SU-DHL-6 (cell line): Measurements from ENCODE around the gene DRC7.
A peak's percentile ranks its signal among the peaks of the same experiment; 100 is the strongest.

Experiments
- H2AFZ ChIP-seq: fragments of 200-600 bp; sonication (generic); 2 replicates; pipeline ENCODE4 v1.6.1; 2014; ENCODE audit warnings: low read depth, mild to moderate bottlenecking, moderate library complexity, mixed read lengths, antibody characterized with exemption, low read length; ENCODE audit not compliant: severe bottlenecking
- H3F3A ChIP-seq: fragments of 200-600 bp; shearing (Covaris generic); 2 replicates; pipeline ENCODE4 v1.6.0; 2016; ENCODE audit warnings: antibody characterized with exemption, mild to moderate bottlenecking; ENCODE audit not compliant: insufficient read depth
- H3K27ac ChIP-seq: fragments of 200-600 bp; sonication (generic); 2 replicates; pipeline ENCODE4 v1.5.1; 2016; ENCODE audit warnings: low read depth, mild to moderate bottlenecking, low read length, moderate library complexity, mixed read lengths
- H3K27me3 ChIP-seq: fragments of 200-600 bp; sonication (generic), shearing (Covaris generic); 2 replicates; pipeline ENCODE4 v1.6.0; 2014; ENCODE audit warnings: mild to moderate bottlenecking, low read length
- H3K36me3 ChIP-seq: fragments of 200-600 bp; sonication (generic); 2 replicates; pipeline ENCODE4 v1.6.1; 2014; ENCODE audit warnings: mild to moderate bottlenecking, low read length, mixed read lengths
- H3K4me2 ChIP-seq: fragments of 300-600, 200-600 bp; shearing (Covaris generic), sonication (generic); 2 replicates; pipeline ENCODE4 v1.6.0; 2014; ENCODE audit warnings: low read length, low read depth, mild to moderate bottlenecking; ENCODE audit not compliant: poor library complexity, severe bottlenecking
- H3K4me3 ChIP-seq: fragments of 200-600 bp; sonication (generic); 2 replicates; pipeline ENCODE4 v1.5.1; 2014; ENCODE audit warnings: antibody characterized with exemption, low read length, mild to moderate bottlenecking, mixed read lengths; ENCODE audit not compliant: insufficient read depth, poor library complexity, severe bottlenecking
- H3K79me2 ChIP-seq: fragments of 200-600 bp; sonication (generic); 2 replicates; pipeline ENCODE4 v1.6.1; 2014; ENCODE audit warnings: mild to moderate bottlenecking, low read length, moderate library complexity; ENCODE audit not compliant: insufficient read depth
- H3K9ac ChIP-seq: fragments of 200-600 bp; sonication (generic); 2 replicates; pipeline ENCODE4 v1.7.0; 2014; ENCODE audit warnings: mild to moderate bottlenecking, low read length
- H3K9me2 ChIP-seq: fragments of 200-600 bp; sonication (generic); replicated peaks from 2 replicates; pipeline ENCODE4 v1.6.1; 2014; ENCODE audit warnings: low read length; ENCODE audit not compliant: insufficient read depth
- H3K9me3 ChIP-seq: fragments of 200-600 bp; sonication (generic); 2 replicates; pipeline ENCODE4 v1.6.1; 2014; ENCODE audit warnings: low read length, mixed read lengths; ENCODE audit not compliant: insufficient read depth
- H4K20me1 ChIP-seq: fragments of 200-600 bp; sonication (generic); 2 replicates; pipeline ENCODE4 v1.6.1; 2014; ENCODE audit warnings: low read depth, mild to moderate bottlenecking, antibody characterized with exemption, low read length, moderate library complexity, mixed read lengths
- EZH2phosphoT487 ChIP-seq: fragments of 200-600 bp; sonication (generic), shearing (Covaris generic); conservative IDR thresholded peaks from 2 replicates; pipeline ENCODE4 v1.6.1; 2018; ENCODE audit warnings: mild to moderate bottlenecking, antibody characterized with exemption, low read length, moderate library complexity, mixed read lengths
- TF ChIP-seq, protein P1 (sequence below): fragments of 200-600 bp; sonication (generic); IDR thresholded peaks from one replicate; pipeline ENCODE4 v1.5.1; 2017; ENCODE audit warnings: antibody characterized with exemption, mild to moderate bottlenecking, low read length, moderate library complexity; ENCODE audit not compliant: insufficient read depth, poor library complexity, severe bottlenecking

The DRC7 gene

DNA sequence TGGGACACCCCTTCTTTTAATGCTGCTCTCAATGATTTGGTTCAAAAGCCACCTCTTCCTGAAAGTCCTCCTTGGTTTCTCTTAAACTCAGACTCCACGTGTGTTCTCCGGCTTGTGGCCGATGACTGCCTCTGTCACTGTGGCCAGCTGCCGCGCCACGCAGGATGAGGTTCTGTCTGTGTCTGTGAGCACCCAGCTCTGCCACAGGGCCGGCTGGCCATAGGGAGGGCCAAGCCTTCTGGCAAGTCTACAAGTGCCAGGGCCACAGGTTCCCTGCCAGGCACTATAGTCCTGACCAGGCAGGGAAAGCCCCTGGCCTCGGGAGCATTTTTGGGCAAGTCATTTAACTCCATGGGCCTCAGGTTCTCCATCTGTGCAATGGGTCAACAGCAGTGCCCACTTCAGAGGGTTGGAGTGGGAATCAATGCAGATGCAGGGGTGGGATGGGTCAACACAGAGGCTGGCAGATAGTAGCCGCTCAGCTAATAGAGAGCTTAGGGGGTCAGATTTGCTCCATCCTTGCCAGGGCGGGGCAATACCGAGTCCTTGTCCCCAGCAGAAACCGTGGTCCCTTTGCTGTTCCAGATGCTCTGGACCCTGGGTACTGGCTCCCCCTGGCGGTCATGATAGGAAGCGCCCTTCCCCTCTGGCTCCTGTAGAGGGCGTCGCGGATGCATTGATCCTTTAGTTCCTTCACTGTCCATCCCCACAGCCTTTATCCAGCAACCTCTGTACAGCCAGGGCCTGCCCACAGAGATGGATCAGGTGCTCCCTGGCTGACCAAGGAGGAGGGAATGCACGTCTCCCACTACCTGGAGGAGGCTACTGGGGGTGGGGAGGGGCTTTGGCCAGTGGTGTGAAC, 45.8 kb upstream of the DRC7 start:
- H3K27ac ChIP-seq, result no peak overlapping the region
- H3F3A ChIP-seq, result no peaks in the 10 kb centered on the region
- TF ChIP-seq EZH2phosphoT487, result no peak
- TF ChIP-seq, protein P1, sequence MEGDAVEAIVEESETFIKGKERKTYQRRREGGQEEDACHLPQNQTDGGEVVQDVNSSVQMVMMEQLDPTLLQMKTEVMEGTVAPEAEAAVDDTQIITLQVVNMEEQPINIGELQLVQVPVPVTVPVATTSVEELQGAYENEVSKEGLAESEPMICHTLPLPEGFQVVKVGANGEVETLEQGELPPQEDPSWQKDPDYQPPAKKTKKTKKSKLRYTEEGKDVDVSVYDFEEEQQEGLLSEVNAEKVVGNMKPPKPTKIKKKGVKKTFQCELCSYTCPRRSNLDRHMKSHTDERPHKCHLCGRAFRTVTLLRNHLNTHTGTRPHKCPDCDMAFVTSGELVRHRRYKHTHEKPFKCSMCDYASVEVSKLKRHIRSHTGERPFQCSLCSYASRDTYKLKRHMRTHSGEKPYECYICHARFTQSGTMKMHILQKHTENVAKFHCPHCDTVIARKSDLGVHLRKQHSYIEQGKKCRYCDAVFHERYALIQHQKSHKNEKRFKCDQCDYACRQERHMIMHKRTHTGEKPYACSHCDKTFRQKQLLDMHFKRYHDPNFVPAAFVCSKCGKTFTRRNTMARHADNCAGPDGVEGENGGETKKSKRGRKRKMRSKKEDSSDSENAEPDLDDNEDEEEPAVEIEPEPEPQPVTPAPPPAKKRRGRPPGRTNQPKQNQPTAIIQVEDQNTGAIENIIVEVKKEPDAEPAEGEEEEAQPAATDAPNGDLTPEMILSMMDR, result peak; percentile 100
- H3K36me3 ChIP-seq, result no peaks in the 10 kb centered on the region
- H4K20me1 ChIP-seq, result no peaks in the 10 kb centered on the region
- H3K27me3 ChIP-seq, result no peaks in the 10 kb centered on the region
- H3K9me3 ChIP-seq, result no peaks in the 10 kb centered on the region
- no peak overlapping the region for H3K4me2 ChIP-seq
- H3K79me2 ChIP-seq, result no peaks in the 10 kb centered on the region
- no peak overlapping the region for H2AFZ ChIP-seq
- no peak overlapping the region for H3K4me3 ChIP-seq
- H3K9ac ChIP-seq, result no peak overlapping the region
- H3K9me2 ChIP-seq, result no peaks in the 10 kb centered on the region

DNA sequence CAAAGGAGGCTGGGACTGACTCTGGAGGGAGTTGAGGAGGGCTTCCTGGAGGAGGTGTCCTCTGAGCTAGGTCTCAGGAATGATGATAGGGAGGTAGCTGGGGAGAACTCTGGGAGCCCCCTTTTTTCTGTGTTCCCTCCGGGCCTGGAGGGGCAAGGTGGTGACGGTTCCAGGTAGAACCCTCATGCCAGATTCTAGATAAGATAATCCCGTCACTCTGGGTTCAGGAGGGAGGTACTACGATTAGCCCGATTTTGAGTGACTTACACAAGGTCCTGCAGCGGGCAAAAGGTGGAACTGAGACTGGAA, 45.2 kb upstream of the DRC7 start:
- H3K9me2 ChIP-seq, result no peaks in the 10 kb centered on the region
- H3K27ac ChIP-seq, result no peak overlapping the region
- no peak overlapping the region for H3K4me3 ChIP-seq
- no peaks in the 10 kb centered on the region for H3K79me2 ChIP-seq
- H4K20me1 ChIP-seq, result no peaks in the 10 kb centered on the region
- TF ChIP-seq, protein P1, result no peak
- no peak for TF ChIP-seq EZH2phosphoT487
- no peak overlapping the region for H2AFZ ChIP-seq
- no peak overlapping the region for H3K9ac ChIP-seq
- no peaks in the 10 kb centered on the region for H3K9me3 ChIP-seq
- no peaks in the 10 kb centered on the region for H3K36me3 ChIP-seq
- no peak overlapping the region for H3K4me2 ChIP-seq
- no peaks in the 10 kb centered on the region for H3F3A ChIP-seq
- H3K27me3 ChIP-seq, result no peaks in the 10 kb centered on the region

DNA sequence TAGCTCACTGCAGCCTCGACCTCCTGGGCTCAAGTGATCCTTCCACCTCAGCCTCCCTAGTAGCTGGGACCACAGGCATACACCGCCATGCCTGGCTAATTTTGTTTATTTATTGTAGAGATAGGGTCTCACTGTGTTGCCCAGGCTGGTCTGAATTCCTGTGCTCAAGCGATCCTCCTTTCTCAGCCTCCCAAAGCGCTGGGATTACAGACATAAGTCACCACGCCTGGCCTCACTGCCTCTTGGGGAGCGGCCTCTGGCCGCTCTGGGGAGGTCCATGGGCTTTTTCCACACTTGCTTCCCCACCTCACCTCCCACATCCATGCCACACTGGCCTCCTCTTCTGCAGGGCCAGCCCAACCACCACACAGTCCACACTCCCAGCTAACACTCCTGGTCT, 44.8 kb upstream of the DRC7 start:
- no peaks in the 10 kb centered on the region for H3F3A ChIP-seq
- no peaks in the 10 kb centered on the region for H3K9me3 ChIP-seq
- no peak overlapping the region for H3K9ac ChIP-seq
- H4K20me1 ChIP-seq, result no peaks in the 10 kb centered on the region
- H3K27me3 ChIP-seq, result no peaks in the 10 kb centered on the region
- no peak overlapping the region for H3K27ac ChIP-seq
- no peak overlapping the region for H3K4me3 ChIP-seq
- no peaks in the 10 kb centered on the region for H3K79me2 ChIP-seq
- H2AFZ ChIP-seq, result no peak overlapping the region
- H3K9me2 ChIP-seq, result no peaks in the 10 kb centered on the region
- H3K36me3 ChIP-seq, result no peaks in the 10 kb centered on the region
- no peak overlapping the region for H3K4me2 ChIP-seq
- TF ChIP-seq EZH2phosphoT487, result no peak
- TF ChIP-seq, protein P1, result no peak
